A549 (cell line): ENCODE data around the gene GALNT15. TPM values are rescaled to one million over a fixed set of nuclear protein-coding genes. Genes with fewer than 3 reads are reported as not detected.

Source experiments
- ATAC-seq, 2 experiments: fragments of 200-7000 bp in 1 of 2; fragments of >200 bp in 1 of 2; cut with Nextera tagmentation in 1 of 2; cut with Tn5 transposase in 1 of 2; 3 replicates each; pipeline versions ENCODE4 v1.8.0 to v1.9.1; 2018 to 2020; ENCODE audit warnings: mild to moderate bottlenecking in 1 of 2, moderate library complexity in 1 of 2
- CTCF ChIA-PET: fragments of 300-600 bp; sonication (Branson Sonifier 250); formaldehyde crosslinking; extraction: SDS; loops from one replicate; lab custom pipeline; 2021; ENCODE audit warnings: antibody characterized with exemption, inconsistent platforms; lab: Yijun Ruan, JAX
- POLR2A ChIA-PET: fragments of 350-600 bp; formaldehyde crosslinking; extraction: SDS; loops from one replicate; lab custom pipeline; 2021; ENCODE audit warnings: antibody characterized with exemption, inconsistent platforms; lab: Yijun Ruan, JAX
- DNase-seq, 2 experiments: peaks; one replicate each; pipeline versions ENCODE4 v3.0.0 to v3.0.0-alpha.2; 2011 to 2016; ENCODE audit warnings: low read depth in 1 of 2, low spot score in 1 of 2
- FAIRE-seq: peaks from 2 replicates; lab custom pipeline; 2011; peaks lifted over from hg19 to GRCh38; lab: Jason Lieb, UNC
- H3K27ac ChIP-seq, 2 experiments: fragments of >200 bp; sonication (Bioruptor Twin); formaldehyde crosslinking; 3 replicates each; pipeline ENCODE4 v1.5.1; 2016 to 2017
- H3K4me1 ChIP-seq: fragments of >200 bp; sonication (Bioruptor Twin); formaldehyde crosslinking; 3 replicates; pipeline ENCODE4 v1.6.1; 2016
- H3K4me2 ChIP-seq: fragments of >200 bp; sonication (Bioruptor Twin); formaldehyde crosslinking; 3 replicates; pipeline ENCODE4 v1.6.1; 2016
- H3K4me3 ChIP-seq: fragments of >200 bp; sonication (Bioruptor Twin); formaldehyde crosslinking; 3 replicates; pipeline ENCODE4 v1.5.1; 2016
- H3K9me3 ChIP-seq: fragments of >200 bp; sonication (Bioruptor Twin); formaldehyde crosslinking; 3 replicates; pipeline ENCODE4 v1.6.1; 2016
- CBX2 ChIP-seq: fragments of 200-600 bp; sonication (generic); IDR thresholded peaks from 2 replicates; pipeline ENCODE4 v1.6.1; 2016; ENCODE audit warnings: low read depth, mild to moderate bottlenecking, borderline replicate concordance
- CBX8 ChIP-seq: fragments of 200-600 bp; sonication (generic); IDR thresholded peaks from 2 replicates; pipeline ENCODE4 v1.6.1; 2016
- EP300 ChIP-seq, 2 experiments: fragments of >200 bp; sonication (Bioruptor Twin); formaldehyde crosslinking; IDR thresholded peaks; 2 replicates in 1 of 2; 3 replicates in 1 of 2; pipeline ENCODE4 v1.6.1; 2016 to 2017
- FOXS1 ChIP-seq: fragments of 250-450 bp; sonication (Bioruptor Pico); IDR thresholded peaks from 2 replicates; pipeline ENCODE4 v1.5.0; 2020; ENCODE audit warnings: mild to moderate bottlenecking, moderate library complexity
- HDAC2 ChIP-seq: fragments of 200-600 bp; sonication (generic); IDR thresholded peaks from 2 replicates; pipeline ENCODE4 v1.6.1; 2016
- HOXA7 ChIP-seq: fragments of 250-450 bp; sonication (Bioruptor Pico); IDR thresholded peaks from 2 replicates; pipeline ENCODE4 v1.5.0; 2020; ENCODE audit warnings: mild to moderate bottlenecking, moderate library complexity
- MAZ ChIP-seq: fragments of 150-350 bp; IDR thresholded peaks from 2 replicates; pipeline ENCODE4 v1.6.1; 2014; ENCODE audit warnings: antibody characterized with exemption, low read depth, low read length, borderline replicate concordance
- NFE2L2 ChIP-seq: fragments of 150-350 bp; conservative IDR thresholded peaks from 2 replicates; pipeline ENCODE4 v1.6.1; 2014; ENCODE audit warnings: low read length
- NPAS2 ChIP-seq: fragments of 250-450 bp; sonication (Bioruptor Pico); IDR thresholded peaks from 2 replicates; pipeline ENCODE4 v1.8.0; 2022; ENCODE audit warnings: mild to moderate bottlenecking, moderate library complexity, borderline replicate concordance
- NR3C1 ChIP-seq: fragments of >200 bp; sonication (Bioruptor Twin); formaldehyde crosslinking; IDR thresholded peaks from 3 replicates; pipeline ENCODE4 v1.6.1; 2017
- POLR2AphosphoS2 ChIP-seq: conservative IDR thresholded peaks from 2 replicates; pipeline ENCODE4 v1.6.1; 2012; ENCODE audit warnings: low read length, improper control_type of control experiment, inconsistent platforms
- RAD21 ChIP-seq, 2 experiments: fragments of >200 bp in 1 of 2; sonication (Bioruptor Twin) in 1 of 2; formaldehyde crosslinking in 1 of 2; IDR thresholded peaks in 1 of 2; conservative IDR thresholded peaks in 1 of 2; 2 replicates in 1 of 2; 3 replicates in 1 of 2; pipeline ENCODE4 v1.6.1; 2012 to 2018; ENCODE audit warnings: inconsistent platforms in 1 of 2
- RCOR1 ChIP-seq: fragments of 150-350 bp; IDR thresholded peaks from 2 replicates; pipeline ENCODE4 v1.6.1; 2014; ENCODE audit warnings: antibody characterized with exemption, low read length, low read depth
- RFX5 ChIP-seq: fragments of 450-650 bp; IDR thresholded peaks from 2 replicates; pipeline ENCODE4 v1.7.1; 2014; ENCODE audit warnings: antibody characterized with exemption, mild to moderate bottlenecking, moderate library complexity
- RNF2 ChIP-seq: fragments of 200-600 bp; sonication (generic); IDR thresholded peaks from 2 replicates; pipeline ENCODE4 v1.6.1; 2016; ENCODE audit warnings: low read depth, mild to moderate bottlenecking, antibody characterized with exemption, moderate library complexity, borderline replicate concordance
- SMC3 ChIP-seq: fragments of >200 bp; sonication (Bioruptor Twin); formaldehyde crosslinking; IDR thresholded peaks from 3 replicates; pipeline ENCODE4 v1.6.1; 2018; ENCODE audit warnings: inconsistent platforms
- TFCP2L1 ChIP-seq: fragments of 250-450 bp; sonication (Bioruptor Pico); IDR thresholded peaks from 2 replicates; pipeline ENCODE4 v1.5.0; 2021; ENCODE audit warnings: mild to moderate bottlenecking
- TP53 ChIP-seq: fragments of 250-450 bp; sonication (Bioruptor Pico); IDR thresholded peaks from 2 replicates; pipeline ENCODE4 v1.5.0; 2021; ENCODE audit warnings: mild to moderate bottlenecking, moderate library complexity
- ZSCAN20 ChIP-seq: fragments of 250-450 bp; sonication (Bioruptor Pico); IDR thresholded peaks from 2 replicates; pipeline ENCODE4 v1.8.0; 2022; ENCODE audit warnings: mild to moderate bottlenecking, moderate library complexity
- WGBS: methylation state at CpG from one replicate; pipeline ENCODE4 v1.1.6; 2017; ENCODE audit errors: missing lambda C conversion rate; 5-methylcytosine and 5-hydroxymethylcytosine counted together
- polyA plus RNA-seq, 4 experiments: library from polyadenylated mRNA; depleted of rRNA in 3 of 4; stranded (reverse); fragments of >200 nt; fragmentation: RNase III in 1 of 4; extraction: RNeasy Plus Mini Kit Qiagen cat#74134 plus additional on column Dnase treatment in 1 of 4; gene quantifications; 2 replicates in 3 of 4; 3 replicates in 1 of 4; pipeline ENCODE4 v1.2.3, GENCODE V29; 2011 to 2017
- TF ChIP-seq, protein P1 (sequence below): fragments of 450-650 bp; IDR thresholded peaks from 2 replicates; pipeline ENCODE4 v1.6.1; 2014; ENCODE audit warnings: antibody characterized with exemption
- TF ChIP-seq, protein P2 (sequence below): fragments of 200-600 bp; sonication (generic); IDR thresholded peaks from 2 replicates; pipeline ENCODE4 v1.6.1; 2016; ENCODE audit warnings: antibody characterized with exemption, mild to moderate bottlenecking, moderate library complexity
- TF ChIP-seq, protein P3 (sequence below): fragments of >200 bp; sonication (Bioruptor Twin); formaldehyde crosslinking; IDR thresholded peaks from 3 replicates; pipeline ENCODE4 v1.6.1; 2016
- TF ChIP-seq, protein P4 (sequence below): fragments of >200 bp; sonication (Bioruptor Twin); formaldehyde crosslinking; IDR thresholded peaks from 3 replicates; pipeline ENCODE4 v1.5.1; 2016
- TF ChIP-seq, protein P5 (sequence below): IDR thresholded peaks from 2 replicates; pipeline ENCODE4 v1.6.1; 2012; ENCODE audit warnings: low read depth, borderline replicate concordance

The GALNT15 gene
- polyA plus RNA-seq, 2 of the 4 experiments (the other 2 are of a cell fraction) = 0.04 TPM; not detected in 1

DNA sequence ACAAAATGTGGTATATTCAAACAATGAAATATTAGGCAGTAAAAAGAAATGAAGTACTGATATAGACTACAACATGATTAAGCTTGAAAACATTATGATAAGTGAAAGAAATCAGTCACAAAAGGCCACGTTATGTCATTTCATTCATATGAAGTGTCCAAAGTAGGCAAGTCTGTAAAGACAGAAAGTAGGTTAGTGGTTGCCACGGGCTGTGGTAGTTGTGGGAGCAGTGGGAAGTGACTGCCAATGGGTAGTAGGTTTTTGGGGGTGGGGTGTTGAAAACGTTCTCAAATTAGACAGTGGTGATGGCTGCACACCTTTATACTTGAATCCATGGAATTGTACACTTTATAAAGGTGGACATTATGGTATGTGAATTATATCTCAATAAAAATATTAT, 12.1 kb downstream of the GALNT15 start (continued):
- TF ChIP-seq SMC3 (no peak), HDAC2 (no peak), RCOR1 (no peak), MAZ (no peak)

DNA sequence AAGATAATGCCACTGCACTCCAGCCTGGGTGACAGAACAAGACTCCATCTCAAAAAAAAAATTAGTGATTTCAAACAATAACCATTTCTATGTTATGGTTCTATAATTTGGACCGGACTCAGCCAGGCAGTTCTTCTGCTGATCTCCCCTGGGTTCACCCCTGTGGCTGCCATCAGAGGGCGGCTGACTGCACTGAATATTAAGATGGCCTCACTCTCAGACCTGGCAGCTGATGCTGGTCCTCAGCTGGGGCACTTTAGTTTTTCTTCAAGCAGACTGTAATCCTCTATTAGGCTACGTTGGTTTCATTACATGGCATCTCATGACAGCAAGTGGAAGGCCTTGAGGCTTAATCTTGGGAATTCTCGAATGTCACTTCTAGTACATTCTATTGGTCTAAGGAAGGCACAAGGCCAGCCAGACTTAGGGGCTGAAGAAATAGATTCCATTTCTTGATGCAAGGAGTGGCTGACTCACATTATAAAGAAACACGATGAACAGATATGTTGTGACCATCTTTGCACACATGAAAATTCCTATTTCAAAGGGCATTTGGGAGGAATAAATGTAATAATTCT, 12.8 kb downstream of the GALNT15 start:
- no peaks in the 10 kb centered on the region for H3K9me3 ChIP-seq
- ChIA-PET CTCF (interaction anchor here (1.8 kb wide), 1 partner anchor 10 kb away, joined by 3 read pairs; no protein-coding TSS in a partner anchor), POLR2A (no interaction called here)
- no peak overlapping the region for H3K27ac ChIP-seq
- no peak overlapping the region for H3K4me3 ChIP-seq
- H3K4me2 ChIP-seq = no peak overlapping the region
- peaks cover 13% of the 10 kb centered on the region; the same call in 2 of the 3 replicates for H3K4me1 ChIP-seq
- TF ChIP-seq, protein P1, sequence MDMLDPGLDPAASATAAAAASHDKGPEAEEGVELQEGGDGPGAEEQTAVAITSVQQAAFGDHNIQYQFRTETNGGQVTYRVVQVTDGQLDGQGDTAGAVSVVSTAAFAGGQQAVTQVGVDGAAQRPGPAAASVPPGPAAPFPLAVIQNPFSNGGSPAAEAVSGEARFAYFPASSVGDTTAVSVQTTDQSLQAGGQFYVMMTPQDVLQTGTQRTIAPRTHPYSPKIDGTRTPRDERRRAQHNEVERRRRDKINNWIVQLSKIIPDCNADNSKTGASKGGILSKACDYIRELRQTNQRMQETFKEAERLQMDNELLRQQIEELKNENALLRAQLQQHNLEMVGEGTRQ = no peak
- TF ChIP-seq RFX5 = no peak
- no peak for DNase-seq
- no peak for ATAC-seq
- WGBS = 88% methylated on average over 5 of the region's 5 CpGs
- no peak for FAIRE-seq

DNA sequence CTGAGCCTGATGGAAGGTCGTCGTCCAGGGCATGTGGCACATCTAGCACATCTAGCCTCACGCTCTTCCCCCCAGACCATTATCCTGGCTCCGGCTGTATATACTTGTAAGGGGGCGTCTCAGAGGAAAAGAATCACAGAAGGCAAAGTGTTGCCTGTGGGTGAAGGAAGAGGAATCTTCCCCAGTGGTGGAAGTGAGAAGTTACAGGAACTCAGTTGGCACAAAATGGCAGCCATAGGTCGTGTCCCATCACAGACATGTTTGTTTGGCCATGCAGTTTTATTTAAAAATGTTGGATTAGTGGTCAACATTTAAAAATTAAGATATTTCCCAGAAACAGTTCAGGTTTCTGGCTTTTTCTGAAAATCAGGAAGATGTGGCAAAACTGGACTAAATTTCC, 13.6 kb downstream of the GALNT15 start:
- 72% methylated on average over 6 of the region's 6 CpGs for WGBS
- DNase-seq = no peak
- Histone ChIP-seq H3K4me1 (peaks cover 12% of the 10 kb centered on the region; the same call in 2 of the 3 replicates), H3K4me3 (no peak overlapping the region), H3K4me2 (no peak overlapping the region), H3K9me3 (no peaks in the 10 kb centered on the region), H3K27ac (no peak overlapping the region)
- POLR2A ChIA-PET = no interaction called here
- ATAC-seq = no peak
- FAIRE-seq = no peak
- CTCF ChIA-PET = interaction anchor here (0.5 to 4.3 kb wide), 2 partner anchors 9 to 365 kb away, joined by 4 to 28 read pairs; no protein-coding TSS in a partner anchor
- TF ChIP-seq POLR2AphosphoS2 = no peak
- TF ChIP-seq RFX5 = no peak
- no peak for TF ChIP-seq MAZ
- TF ChIP-seq RNF2 = no peak
- TF ChIP-seq EP300 (IDR thresholded peaks at IDR 0.05) = no peak
- no peak for TF ChIP-seq ZSCAN20
- TF ChIP-seq NFE2L2 = no peak
- TF ChIP-seq TP53 (CRISPR knock-in tag) = no peak
- no peak for TF ChIP-seq RAD21 (conservative IDR thresholded peaks at IDR 0.05 in 1 of 2, IDR thresholded peaks at IDR 0.05 in 1 of 2)
- no peak for TF ChIP-seq TFCP2L1 (CRISPR knock-in tag)

DNA sequence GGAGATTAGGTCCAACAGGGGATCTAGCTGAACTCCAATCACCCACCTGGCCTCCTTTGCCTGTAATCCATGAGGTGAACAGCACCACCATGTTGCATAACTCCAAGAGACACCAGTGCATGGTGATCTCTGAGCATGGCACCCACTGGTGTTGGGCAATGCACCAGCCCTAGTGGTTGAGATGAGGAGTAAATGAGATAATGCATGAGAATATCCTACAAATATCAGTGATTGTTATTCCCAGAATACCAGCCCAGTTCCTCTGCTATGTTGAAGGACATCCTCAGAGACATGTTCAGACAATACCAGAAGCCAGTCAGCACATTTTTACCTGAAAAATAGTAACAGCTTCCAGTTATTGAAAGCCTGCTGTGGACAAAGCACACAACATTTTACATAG, 14.7 kb downstream of the GALNT15 start:
- ChIA-PET POLR2A (no interaction called here), CTCF (interaction anchor here (0.6 to 4.3 kb wide), 8 partner anchors 10 to 1425 kb away, joined by 3 to 28 read pairs (median 3); partner anchors contain the start of gene GALNT15)
- no peak overlapping the region for H3K27ac ChIP-seq
- H3K9me3 ChIP-seq = no peaks in the 10 kb centered on the region
- ATAC-seq = no peak
- no peak overlapping the region for H3K4me3 ChIP-seq
- FAIRE-seq = no peak
- peaks cover under 1% of the 10 kb centered on the region; the same call in 1 of the 3 replicates for H3K4me1 ChIP-seq
- DNase-seq = no peak
- H3K4me2 ChIP-seq = no peak overlapping the region
- TF ChIP-seq, protein P2, sequence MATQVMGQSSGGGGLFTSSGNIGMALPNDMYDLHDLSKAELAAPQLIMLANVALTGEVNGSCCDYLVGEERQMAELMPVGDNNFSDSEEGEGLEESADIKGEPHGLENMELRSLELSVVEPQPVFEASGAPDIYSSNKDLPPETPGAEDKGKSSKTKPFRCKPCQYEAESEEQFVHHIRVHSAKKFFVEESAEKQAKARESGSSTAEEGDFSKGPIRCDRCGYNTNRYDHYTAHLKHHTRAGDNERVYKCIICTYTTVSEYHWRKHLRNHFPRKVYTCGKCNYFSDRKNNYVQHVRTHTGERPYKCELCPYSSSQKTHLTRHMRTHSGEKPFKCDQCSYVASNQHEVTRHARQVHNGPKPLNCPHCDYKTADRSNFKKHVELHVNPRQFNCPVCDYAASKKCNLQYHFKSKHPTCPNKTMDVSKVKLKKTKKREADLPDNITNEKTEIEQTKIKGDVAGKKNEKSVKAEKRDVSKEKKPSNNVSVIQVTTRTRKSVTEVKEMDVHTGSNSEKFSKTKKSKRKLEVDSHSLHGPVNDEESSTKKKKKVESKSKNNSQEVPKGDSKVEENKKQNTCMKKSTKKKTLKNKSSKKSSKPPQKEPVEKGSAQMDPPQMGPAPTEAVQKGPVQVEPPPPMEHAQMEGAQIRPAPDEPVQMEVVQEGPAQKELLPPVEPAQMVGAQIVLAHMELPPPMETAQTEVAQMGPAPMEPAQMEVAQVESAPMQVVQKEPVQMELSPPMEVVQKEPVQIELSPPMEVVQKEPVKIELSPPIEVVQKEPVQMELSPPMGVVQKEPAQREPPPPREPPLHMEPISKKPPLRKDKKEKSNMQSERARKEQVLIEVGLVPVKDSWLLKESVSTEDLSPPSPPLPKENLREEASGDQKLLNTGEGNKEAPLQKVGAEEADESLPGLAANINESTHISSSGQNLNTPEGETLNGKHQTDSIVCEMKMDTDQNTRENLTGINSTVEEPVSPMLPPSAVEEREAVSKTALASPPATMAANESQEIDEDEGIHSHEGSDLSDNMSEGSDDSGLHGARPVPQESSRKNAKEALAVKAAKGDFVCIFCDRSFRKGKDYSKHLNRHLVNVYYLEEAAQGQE = no peak
- no peak for TF ChIP-seq FOXS1 (CRISPR knock-in tag)
- no peak for TF ChIP-seq POLR2AphosphoS2
- TF ChIP-seq, protein P3, sequence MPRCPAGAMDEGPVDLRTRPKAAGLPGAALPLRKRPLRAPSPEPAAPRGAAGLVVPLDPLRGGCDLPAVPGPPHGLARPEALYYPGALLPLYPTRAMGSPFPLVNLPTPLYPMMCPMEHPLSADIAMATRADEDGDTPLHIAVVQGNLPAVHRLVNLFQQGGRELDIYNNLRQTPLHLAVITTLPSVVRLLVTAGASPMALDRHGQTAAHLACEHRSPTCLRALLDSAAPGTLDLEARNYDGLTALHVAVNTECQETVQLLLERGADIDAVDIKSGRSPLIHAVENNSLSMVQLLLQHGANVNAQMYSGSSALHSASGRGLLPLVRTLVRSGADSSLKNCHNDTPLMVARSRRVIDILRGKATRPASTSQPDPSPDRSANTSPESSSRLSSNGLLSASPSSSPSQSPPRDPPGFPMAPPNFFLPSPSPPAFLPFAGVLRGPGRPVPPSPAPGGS = no peak
- TF ChIP-seq, protein P4, sequence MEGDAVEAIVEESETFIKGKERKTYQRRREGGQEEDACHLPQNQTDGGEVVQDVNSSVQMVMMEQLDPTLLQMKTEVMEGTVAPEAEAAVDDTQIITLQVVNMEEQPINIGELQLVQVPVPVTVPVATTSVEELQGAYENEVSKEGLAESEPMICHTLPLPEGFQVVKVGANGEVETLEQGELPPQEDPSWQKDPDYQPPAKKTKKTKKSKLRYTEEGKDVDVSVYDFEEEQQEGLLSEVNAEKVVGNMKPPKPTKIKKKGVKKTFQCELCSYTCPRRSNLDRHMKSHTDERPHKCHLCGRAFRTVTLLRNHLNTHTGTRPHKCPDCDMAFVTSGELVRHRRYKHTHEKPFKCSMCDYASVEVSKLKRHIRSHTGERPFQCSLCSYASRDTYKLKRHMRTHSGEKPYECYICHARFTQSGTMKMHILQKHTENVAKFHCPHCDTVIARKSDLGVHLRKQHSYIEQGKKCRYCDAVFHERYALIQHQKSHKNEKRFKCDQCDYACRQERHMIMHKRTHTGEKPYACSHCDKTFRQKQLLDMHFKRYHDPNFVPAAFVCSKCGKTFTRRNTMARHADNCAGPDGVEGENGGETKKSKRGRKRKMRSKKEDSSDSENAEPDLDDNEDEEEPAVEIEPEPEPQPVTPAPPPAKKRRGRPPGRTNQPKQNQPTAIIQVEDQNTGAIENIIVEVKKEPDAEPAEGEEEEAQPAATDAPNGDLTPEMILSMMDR = no peak
- no peak for TF ChIP-seq HOXA7
- TF ChIP-seq, protein P5, sequence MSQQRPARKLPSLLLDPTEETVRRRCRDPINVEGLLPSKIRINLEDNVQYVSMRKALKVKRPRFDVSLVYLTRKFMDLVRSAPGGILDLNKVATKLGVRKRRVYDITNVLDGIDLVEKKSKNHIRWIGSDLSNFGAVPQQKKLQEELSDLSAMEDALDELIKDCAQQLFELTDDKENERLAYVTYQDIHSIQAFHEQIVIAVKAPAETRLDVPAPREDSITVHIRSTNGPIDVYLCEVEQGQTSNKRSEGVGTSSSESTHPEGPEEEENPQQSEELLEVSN = no peak
- no peak for TF ChIP-seq NR3C1
- no peak for TF ChIP-seq CBX2
- TF ChIP-seq NPAS2 = no peak
- no peak for TF ChIP-seq CBX8
